Hepatocyte (in vitro differentiated cells): Measurements from ENCODE around the gene UCHL5.

Experiments
- CTCF ChIP-seq: fragments of 200-600 bp; sonication (generic); IDR thresholded peaks from 2 replicates; pipeline ENCODE4 v1.5.1; 2016; ENCODE audit warnings: antibody characterized with exemption, mild to moderate bottlenecking; ENCODE audit not compliant: poor library complexity
- EZH2 ChIP-seq: fragments of 200-600 bp; sonication (generic); IDR thresholded peaks from 2 replicates; pipeline ENCODE4 v1.6.1; 2016; ENCODE audit warnings: antibody characterized with exemption, mild to moderate bottlenecking, borderline replicate concordance
- EZH2phosphoT487 ChIP-seq: fragments of 200-600 bp; sonication (generic); IDR thresholded peaks from one replicate; pipeline ENCODE4 v1.6.1; 2018; ENCODE audit warnings: antibody characterized with exemption, mild to moderate bottlenecking, low read depth, moderate library complexity; ENCODE audit not compliant: unreplicated experiment, severe bottlenecking

GRCh38 chr1:192973988-192974387 lies 85.2 kb downstream of the UCHL5 start:
- TF ChIP-seq CTCF, result no peak
- TF ChIP-seq EZH2phosphoT487, result no peak
- TF ChIP-seq EZH2, result no peak
